A549 (cell line): ENCODE results near the gene PSME3IP1.

ENCODE experiments used
- CHD2 ChIP-seq: fragments of 150-350 bp; IDR thresholded peaks from 2 replicates; pipeline ENCODE4 v1.6.1; 2014; ENCODE audit warnings: low read length; ENCODE audit not compliant: partially characterized antibody
- EHF ChIP-seq: fragments of 250-450 bp; sonication (Bioruptor Pico); IDR thresholded peaks from 2 replicates; pipeline ENCODE4 v1.5.0; 2020; ENCODE audit warnings: mild to moderate bottlenecking
- JUN ChIP-seq, 2 experiments: fragments of >200 bp; sonication (Bioruptor Twin); formaldehyde crosslinking; IDR thresholded peaks; 2 replicates in 1 of 2; 3 replicates in 1 of 2; pipeline ENCODE4 v1.6.1; 2016 to 2017
- PHF8 ChIP-seq: fragments of 200-600 bp; sonication (generic); IDR thresholded peaks from 2 replicates; pipeline ENCODE4 v1.6.1; 2016; ENCODE audit warnings: low read depth, mild to moderate bottlenecking, antibody characterized with exemption, moderate library complexity, borderline replicate concordance
- SMC3 ChIP-seq: fragments of >200 bp; sonication (Bioruptor Twin); formaldehyde crosslinking; IDR thresholded peaks from 3 replicates; pipeline ENCODE4 v1.6.1; 2018; ENCODE audit warnings: inconsistent platforms
- TF ChIP-seq, protein P1 (sequence below): fragments of >200 bp; sonication (Bioruptor Twin); formaldehyde crosslinking; IDR thresholded peaks from 3 replicates; pipeline ENCODE4 v1.5.1; 2016

DNA sequence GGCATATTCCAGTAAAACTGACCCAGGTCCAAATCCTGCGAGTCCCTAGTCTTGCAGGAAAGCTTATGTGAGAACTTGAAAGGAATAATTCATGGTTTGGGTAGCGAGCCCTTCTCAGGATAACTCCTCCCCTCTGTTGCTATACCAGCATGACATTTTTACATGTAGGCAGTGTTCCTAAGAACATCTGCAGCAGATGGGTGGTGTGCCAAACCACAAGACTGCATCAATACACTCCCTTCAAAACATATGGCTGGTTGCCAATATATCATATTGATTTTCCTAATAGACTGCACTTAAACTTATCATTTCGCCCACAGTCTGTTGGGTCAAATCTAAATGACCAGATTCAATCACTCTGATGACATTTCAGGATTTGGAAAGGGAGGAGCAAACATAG lies 19.9 kb downstream of the PSME3IP1 start:
- no peak for TF ChIP-seq EHF (CRISPR knock-in tag)
- TF ChIP-seq SMC3, result no peak
- TF ChIP-seq JUN (IDR thresholded peaks at IDR 0.05), result no peak
- no peak for TF ChIP-seq CHD2
- TF ChIP-seq, protein P1, sequence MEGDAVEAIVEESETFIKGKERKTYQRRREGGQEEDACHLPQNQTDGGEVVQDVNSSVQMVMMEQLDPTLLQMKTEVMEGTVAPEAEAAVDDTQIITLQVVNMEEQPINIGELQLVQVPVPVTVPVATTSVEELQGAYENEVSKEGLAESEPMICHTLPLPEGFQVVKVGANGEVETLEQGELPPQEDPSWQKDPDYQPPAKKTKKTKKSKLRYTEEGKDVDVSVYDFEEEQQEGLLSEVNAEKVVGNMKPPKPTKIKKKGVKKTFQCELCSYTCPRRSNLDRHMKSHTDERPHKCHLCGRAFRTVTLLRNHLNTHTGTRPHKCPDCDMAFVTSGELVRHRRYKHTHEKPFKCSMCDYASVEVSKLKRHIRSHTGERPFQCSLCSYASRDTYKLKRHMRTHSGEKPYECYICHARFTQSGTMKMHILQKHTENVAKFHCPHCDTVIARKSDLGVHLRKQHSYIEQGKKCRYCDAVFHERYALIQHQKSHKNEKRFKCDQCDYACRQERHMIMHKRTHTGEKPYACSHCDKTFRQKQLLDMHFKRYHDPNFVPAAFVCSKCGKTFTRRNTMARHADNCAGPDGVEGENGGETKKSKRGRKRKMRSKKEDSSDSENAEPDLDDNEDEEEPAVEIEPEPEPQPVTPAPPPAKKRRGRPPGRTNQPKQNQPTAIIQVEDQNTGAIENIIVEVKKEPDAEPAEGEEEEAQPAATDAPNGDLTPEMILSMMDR, result no peak
- TF ChIP-seq PHF8, result no peak
